Left ventricle myocardium inferior (tissue), 1 donor: ENCODE results near the gene ANKRD44. TPM values are rescaled to one million over a fixed set of nuclear protein-coding genes. Genes with fewer than 3 reads are reported as not detected.
"Not testable (repeated sequence)": the region's sequence is repeated elsewhere in the genome, so short reads cannot be mapped to it uniquely, and the experiment has no call there.

ENCODE experiments used
- DNase-seq: peaks from one replicate; pipeline ENCODE4 v3.0.0-alpha.2; 2020
- H3K27ac ChIP-seq: fragments of 200-600 bp; replicated peaks from 2 replicates; pipeline ENCODE4 v1.8.0; 2021
- H3K27me3 ChIP-seq: fragments of 200-600 bp; 2 replicates; pipeline ENCODE4 v1.8.0; 2021; ENCODE audit warnings: low read depth
- H3K36me3 ChIP-seq: fragments of 200-600 bp; 2 replicates; pipeline ENCODE4 v1.8.0; 2021
- H3K4me1 ChIP-seq: fragments of 200-600 bp; 2 replicates; pipeline ENCODE4 v1.8.0; 2021
- H3K4me3 ChIP-seq: fragments of 200-600 bp; 2 replicates; pipeline ENCODE4 v1.8.0; 2021; ENCODE audit warnings: mild to moderate bottlenecking, moderate library complexity
- H3K9me3 ChIP-seq: fragments of 200-600 bp; replicated peaks from 2 replicates; pipeline ENCODE4 v1.8.0; 2021
- CTCF ChIP-seq: fragments of 200-600 bp; IDR thresholded peaks from 2 replicates; pipeline ENCODE4 v1.8.0; 2021; ENCODE audit warnings: antibody characterized with exemption, mild to moderate bottlenecking, borderline replicate concordance
- intact Hi-C: fragments of 100-400 bp; cut with micrococcal nuclease; formaldehyde crosslinking; loops from one replicate; pipeline ENCODE4 v1.11.0; 2022
- total RNA-seq: library from RNA; stranded (reverse); fragmentation: NEBNext Ultra II Directional; extraction: Animal tissue kit (Norgen Biotek cat#: 25700); gene quantifications from one replicate; pipeline ENCODE4 v1.2.1, GENCODE V29; 2021
- donor health status: DM: no; HTN: yes; CAD: no; lungs with severe emphysema.

Gene ANKRD44
- total RNA-seq, 1 donor from 2014 or later, result 7.1 TPM

GRCh38 chr2:197031803-197032202, 278.8 kb downstream of the ANKRD44 start:
- H3K27me3 ChIP-seq, result no peaks in the 10 kb centered on the region
- H3K9me3 ChIP-seq, result peaks cover 4% of the 10 kb centered on the region
- H3K4me3 ChIP-seq, result no peak overlapping the region
- intact Hi-C loops, result no loop called here
- H3K4me1 ChIP-seq, result peaks cover 30% of the 10 kb centered on the region
- H3K27ac ChIP-seq, result peak overlapping the region; percentile 66
- no peak for TF ChIP-seq CTCF
- DNase-seq, result no peak
- no peaks in the 10 kb centered on the region for H3K36me3 ChIP-seq

- DNase-seq, result no peak
- TF ChIP-seq CTCF, result no peak
- Histone ChIP-seq H3K27me3 (no peaks in the 10 kb centered on the region), H3K4me3 (no peak overlapping the region), H3K27ac (no peak overlapping the region), H3K9me3 (peaks cover 4% of the 10 kb centered on the region), H3K36me3 (no peaks in the 10 kb centered on the region), H3K4me1 (peaks cover 19% of the 10 kb centered on the region)
- intact Hi-C loops, result no loop called here
Observed at GRCh38 chr2:197030090-197030489, 280.5 kb downstream of the ANKRD44 start.

GRCh38 chr2:197028633-197029032, 281.9 kb downstream of the ANKRD44 start:
- no peak for DNase-seq
- no peak overlapping the region for H3K4me3 ChIP-seq
- peaks cover 4% of the 10 kb centered on the region for H3K9me3 ChIP-seq
- intact Hi-C loops, result no loop called here
- H3K27me3 ChIP-seq, result no peaks in the 10 kb centered on the region
- peaks cover 10% of the 10 kb centered on the region for H3K4me1 ChIP-seq
- H3K36me3 ChIP-seq, result peaks cover 14% of the 10 kb centered on the region
- no peak overlapping the region for H3K27ac ChIP-seq
- TF ChIP-seq CTCF, result no peak

- Histone ChIP-seq H3K4me1 (peaks cover 10% of the 10 kb centered on the region), H3K27ac (no peak overlapping the region), H3K9me3 (peaks cover 4% of the 10 kb centered on the region), H3K36me3 (peaks cover 18% of the 10 kb centered on the region), H3K4me3 (no peak overlapping the region), H3K27me3 (no peaks in the 10 kb centered on the region)
- no peak for TF ChIP-seq CTCF
- no peak for DNase-seq
- intact Hi-C loops, result no loop called here
Observed at GRCh38 chr2:197028230-197028629, 282.4 kb downstream of the ANKRD44 start.

- no peak for TF ChIP-seq CTCF
- no peak overlapping the region for H3K4me3 ChIP-seq
- no peaks in the 10 kb centered on the region for H3K4me1 ChIP-seq
- H3K9me3 ChIP-seq, result no peaks in the 10 kb centered on the region
- intact Hi-C loops, result no loop called here
- no peak overlapping the region for H3K27ac ChIP-seq
- no peaks in the 10 kb centered on the region for H3K27me3 ChIP-seq
- DNase-seq, result no peak
- peaks cover 26% of the 10 kb centered on the region for H3K36me3 ChIP-seq
Observed at GRCh38 chr2:197024206-197024605, 286.4 kb downstream of the ANKRD44 start.

GRCh38 chr2:197020921-197021320, 289.7 kb downstream of the ANKRD44 start:
- H3K4me1 ChIP-seq, H3K27ac ChIP-seq, intact Hi-C loops, H3K9me3 ChIP-seq, H3K27me3 ChIP-seq, H3K4me3 ChIP-seq, DNase-seq: not testable (repeated sequence)
- H3K36me3 ChIP-seq, result peaks cover 26% of the 10 kb centered on the region
